Naive thymus-derived CD4-positive, alpha-beta T cell (primary cell): Measurements from ENCODE around the gene LSM4. TPM values are rescaled to one million over a fixed set of nuclear protein-coding genes. Genes with fewer than 3 reads are reported as not detected.

ENCODE experiments used
- ATAC-seq: fragments of 150-1000 bp; cut with Tn5 transposase; 2 replicates; pipeline ENCODE4 v1.10.0; 2021; ENCODE audit warnings: mild to moderate bottlenecking, moderate library complexity
- CTCF ChIA-PET: fragments of 350-600 bp; sonication (Branson Sonifier 250); formaldehyde crosslinking; loops from one replicate; lab custom pipeline; 2021; ENCODE audit warnings: antibody characterized with exemption; lab: Charles Lee
- POLR2A ChIA-PET: fragments of 350-600 bp; sonication (Branson Sonifier 250); formaldehyde crosslinking; loops from one replicate; lab custom pipeline; 2021; ENCODE audit warnings: antibody characterized with exemption, inconsistent platforms; lab: Charles Lee
- DNase-seq, 9 donors: peaks; one replicate each; pipeline versions ENCODE4 v3.0.0 to v3.0.0-alpha.2; 2020 to 2022; ENCODE audit warnings: mixed read lengths in 1 of 9
- H3K27ac ChIP-seq: one replicate; pipeline ENCODE4 v1.7.0; 2013; ENCODE audit warnings: mild to moderate bottlenecking, low read depth, low read length, moderate library complexity
- H3K27me3 ChIP-seq, 2 donors: one replicate each; pipeline ENCODE4 v1.7.0; 2013; ENCODE audit warnings: low read length in 2 of 2, mild to moderate bottlenecking in 2 of 2, moderate library complexity in 2 of 2; ENCODE audit not compliant: control insufficient read depth in 2 of 2, insufficient read depth in 2 of 2
- H3K36me3 ChIP-seq, 3 experiments: 1 replicate in 2 of 3; 2 replicates in 1 of 3; pipeline ENCODE4 v1.7.0; 2013; ENCODE audit warnings: low read length in 3 of 3, mild to moderate bottlenecking in 3 of 3, moderate library complexity in 1 of 3; ENCODE audit not compliant: insufficient read depth in 3 of 3, control insufficient read depth in 2 of 3
- H3K4me1 ChIP-seq, 2 donors: one replicate each; pipeline ENCODE4 v1.7.0; 2013; ENCODE audit warnings: low read length in 2 of 2, mild to moderate bottlenecking in 2 of 2, moderate library complexity in 1 of 2; ENCODE audit not compliant: control insufficient read depth in 2 of 2, insufficient read depth in 2 of 2
- H3K4me3 ChIP-seq: 2 replicates; pipeline ENCODE4 v1.7.0; 2013; ENCODE audit warnings: mild to moderate bottlenecking, low read length
- H3K9me3 ChIP-seq, 3 experiments: 1 replicate in 2 of 3; 2 replicates in 1 of 3; pipeline ENCODE4 v1.7.0; 2013; ENCODE audit warnings: low read length in 3 of 3; ENCODE audit not compliant: control insufficient read depth in 2 of 3
- H3K27ac Mint-ChIP-seq, 9 donors: one replicate each; pipeline ENCODE4 v1.8.0; 2020 to 2022; ENCODE audit warnings: mixed read lengths in 9 of 9, mild to moderate bottlenecking in 8 of 9, moderate library complexity in 5 of 9, inconsistent platforms in 2 of 9
- H3K27me3 Mint-ChIP-seq, 5 donors: one replicate each; pipeline ENCODE4 v1.8.0; 2021 to 2022; ENCODE audit warnings: mixed read lengths in 5 of 5, mild to moderate bottlenecking in 1 of 5
- H3K36me3 Mint-ChIP-seq, 5 donors: one replicate each; pipeline ENCODE4 v1.8.0; 2020 to 2022; ENCODE audit warnings: mixed read lengths in 5 of 5, mild to moderate bottlenecking in 3 of 5, inconsistent platforms in 1 of 5
- H3K4me1 Mint-ChIP-seq, 7 donors: one replicate each; pipeline ENCODE4 v1.8.0; 2020 to 2022; ENCODE audit warnings: mixed read lengths in 7 of 7, mild to moderate bottlenecking in 3 of 7, inconsistent platforms in 1 of 7
- H3K4me3 Mint-ChIP-seq, 10 donors: one replicate each; pipeline ENCODE4 v1.8.0; 2020 to 2022; ENCODE audit warnings: mild to moderate bottlenecking in 10 of 10, mixed read lengths in 10 of 10, moderate library complexity in 6 of 10, inconsistent platforms in 2 of 10
- H3K9me3 Mint-ChIP-seq, 11 donors: one replicate each; pipeline ENCODE4 v1.8.0; 2020 to 2022; ENCODE audit warnings: mixed read lengths in 11 of 11, mild to moderate bottlenecking in 4 of 11, inconsistent platforms in 1 of 11, moderate library complexity in 1 of 11
- intact Hi-C, 2 donors: fragments of 100-400 bp; cut with micrococcal nuclease; formaldehyde crosslinking; loops; one replicate each; pipeline ENCODE4 v1.15.1; 2023
- polyA plus RNA-seq, 2 donors: library from polyadenylated mRNA; unstranded; fragments of 300-500 nt; fragmentation: Illumina TruSeq; gene quantifications; one replicate each; pipeline ENCODE4 v1.2.3, GENCODE V29; 2021
- total RNA-seq, 6 experiments: library from RNA in 5 of 6; stranded (reverse) in 5 of 6; gene quantifications; 1 replicate in 5 of 6; 2 replicates in 1 of 6; pipeline ENCODE4 v1.2.3 and lab custom pipeline; 2021 to 2026

The LSM4 gene
- total and polyA plus RNA-seq, 7 experiments from 2014 or later, result 45.3 to 163 (median 67.5) TPM

DNA sequence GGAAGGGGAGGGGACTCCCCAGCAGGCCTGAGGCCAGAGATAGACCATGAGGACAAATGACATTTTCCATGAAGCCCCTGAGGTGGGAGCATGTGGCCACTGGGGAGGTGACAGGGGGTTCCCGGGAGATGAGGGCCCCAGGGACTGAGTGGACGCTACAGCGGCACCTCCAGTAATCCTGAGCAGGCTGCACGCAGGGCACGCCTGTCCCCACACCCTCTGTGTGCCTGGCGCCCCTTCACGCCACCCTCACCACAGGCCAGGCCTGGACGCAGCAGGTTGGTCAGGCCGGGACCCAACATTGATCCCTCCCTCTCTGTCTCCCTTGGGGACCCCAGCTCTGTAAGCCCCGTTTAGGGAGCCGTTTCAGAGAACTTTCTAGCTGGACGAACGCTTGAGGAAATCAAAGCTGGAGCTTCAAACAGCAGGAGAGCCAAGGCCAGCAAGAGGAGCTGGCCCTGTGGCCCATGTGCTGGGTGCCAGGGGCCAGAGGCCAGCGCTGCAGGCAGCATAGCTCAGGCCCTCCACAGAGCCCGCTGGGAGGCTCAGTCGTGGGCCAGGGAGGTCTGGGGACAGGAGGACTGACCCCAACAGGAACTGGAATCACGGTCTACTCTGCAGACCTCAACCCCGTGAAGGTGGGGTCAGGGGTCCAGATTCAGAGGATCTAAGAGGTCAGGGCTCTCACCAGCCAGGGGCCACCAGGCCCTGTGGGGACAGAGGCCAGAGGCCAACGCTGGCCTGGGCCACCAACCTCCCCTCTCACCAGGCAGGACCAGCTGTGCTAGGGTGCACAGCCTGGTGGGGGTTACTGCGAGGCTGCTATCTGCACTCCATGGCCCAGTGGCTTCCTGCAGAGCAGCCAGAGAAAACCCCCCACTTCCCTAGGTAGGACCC, 14.6 kb downstream of the LSM4 start:
- POLR2A ChIA-PET, result interaction anchor here (0.7 to 3.4 kb wide), 8 partner anchors 10 to 33 kb away, joined by 3 to 88 read pairs (median 4); partner anchors contain the start of genes JUND and LSM4
- Mint-ChIP-seq H3K9me3 (no peaks in the 10 kb centered on the region), H3K4me1 (peaks cover 17 to 50% (median 39%) of the 10 kb centered on the region in 7 donors), H3K27ac (peak overlapping the region in 4 of 9 donors; percentile 19 to 99 (median 66)), H3K36me3 (peaks cover 0 to 23% (median 6%) of the 10 kb centered on the region in 5 donors), H3K27me3 (no peaks in the 10 kb centered on the region), H3K4me3 (no peak overlapping the region)
- H3K9me3 ChIP-seq, result no peaks in the 10 kb centered on the region
- peak overlapping the region; percentile 97 for H3K27ac ChIP-seq
- H3K4me3 ChIP-seq, result no peak overlapping the region
- peaks cover 0 to 43% (median 5%) of the 10 kb centered on the region in 3 experiments for H3K36me3 ChIP-seq
- CTCF ChIA-PET, result interaction anchor here (1.7 kb wide), 1 partner anchor 29 kb away, joined by 7 read pairs; no protein-coding TSS in a partner anchor
- no peak for ATAC-seq
- DNase-seq, result no peak
- intact Hi-C loops, result no loop called here
- H3K27me3 ChIP-seq, result no peaks in the 10 kb centered on the region
- H3K4me1 ChIP-seq, result peaks cover 23 to 33% of the 10 kb centered on the region in 2 donors

DNA sequence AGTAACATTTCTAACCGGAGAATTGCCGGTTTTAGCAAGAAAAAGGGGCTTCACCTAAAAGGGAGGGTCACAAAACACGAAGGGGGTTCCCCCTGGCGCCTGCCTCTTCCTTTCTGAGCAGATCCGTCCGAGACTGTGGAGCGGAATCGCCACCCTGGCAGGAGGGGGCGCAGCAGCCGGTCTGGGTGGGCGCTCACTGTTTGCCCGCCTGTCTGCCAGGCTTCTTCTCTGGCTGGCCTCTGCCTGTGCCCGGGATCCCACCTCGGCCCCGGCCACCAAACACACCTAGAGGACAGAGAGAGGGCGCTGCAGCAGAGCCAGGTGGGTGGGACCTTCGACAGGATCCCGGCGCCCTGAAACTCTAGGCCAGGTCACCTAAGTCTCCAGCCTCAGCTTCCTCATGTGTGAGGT, 15.6 kb downstream of the LSM4 start:
- ATAC-seq (no peak), DNase-seq (peak in 2 of 9 donors; percentile 38 to 54)
- H3K4me3 Mint-ChIP-seq, result peak overlapping the region; percentile 54 to 98 (median 90)
- ChIA-PET CTCF (interaction anchor here (1.3 to 1.7 kb wide), 2 partner anchors 28 kb away, joined by 7 read pairs; no protein-coding TSS in a partner anchor), POLR2A (interaction anchor here (0.7 to 3.4 kb wide), 11 partner anchors 9 to 32 kb away, joined by 3 to 88 read pairs (median 7); partner anchors contain the start of genes JUND and LSM4)
- Histone ChIP-seq H3K9me3 (no peaks in the 10 kb centered on the region), H3K36me3 (peaks cover 0 to 35% (median 2%) of the 10 kb centered on the region in 3 experiments), H3K27me3 (no peaks in the 10 kb centered on the region), H3K27ac (peak overlapping the region; percentile 97), H3K4me1 (peaks cover 31 to 37% of the 10 kb centered on the region in 2 donors), H3K4me3 (no peak overlapping the region)
- no peaks in the 10 kb centered on the region for H3K27me3 Mint-ChIP-seq
- peak overlapping the region; percentile 82 to 99 (median 96) for H3K27ac Mint-ChIP-seq
- H3K4me1 Mint-ChIP-seq, result peaks cover 16 to 53% (median 41%) of the 10 kb centered on the region in 7 donors
- no peaks in the 10 kb centered on the region for H3K9me3 Mint-ChIP-seq
- peaks cover 0 to 24% (median 4%) of the 10 kb centered on the region in 5 donors for H3K36me3 Mint-ChIP-seq
- intact Hi-C loops, result no loop called here

DNA sequence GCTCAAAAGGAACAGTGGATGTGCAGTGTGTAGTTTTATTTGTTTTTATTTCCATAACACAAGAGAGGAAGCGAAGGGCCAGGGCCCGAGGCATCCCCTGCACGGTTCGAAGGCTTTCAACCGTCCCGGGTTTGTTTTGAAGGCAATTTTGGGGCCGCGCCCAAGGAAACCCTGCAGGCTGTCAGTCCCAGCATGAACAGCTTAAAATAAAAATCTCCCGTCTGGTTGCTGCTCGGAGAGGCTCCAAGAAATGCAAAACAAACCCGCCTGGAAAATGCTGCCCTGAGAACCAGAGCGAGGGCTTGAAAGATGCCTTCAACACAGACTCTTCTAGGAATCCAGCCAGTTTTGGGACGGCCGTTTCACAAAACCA, 16.0 kb downstream of the LSM4 start:
- Mint-ChIP-seq H3K4me1 (peaks cover 16 to 53% (median 42%) of the 10 kb centered on the region in 7 donors), H3K9me3 (no peaks in the 10 kb centered on the region), H3K36me3 (peaks cover 0 to 24% (median 4%) of the 10 kb centered on the region in 5 donors), H3K4me3 (peak overlapping the region; percentile 54 to 98 (median 90)), H3K27me3 (no peaks in the 10 kb centered on the region), H3K27ac (peak overlapping the region; percentile 82 to 99 (median 96))
- Histone ChIP-seq H3K4me1 (peaks cover 31 to 37% of the 10 kb centered on the region in 2 donors), H3K36me3 (peaks cover 0 to 31% (median 0%) of the 10 kb centered on the region in 3 experiments), H3K4me3 (no peak overlapping the region), H3K27ac (peak overlapping the region; percentile 97), H3K27me3 (no peaks in the 10 kb centered on the region), H3K9me3 (no peaks in the 10 kb centered on the region)
- intact Hi-C loops, result no loop called here
- ATAC-seq (no peak), DNase-seq (peak in 3 of 9 donors; percentile 10 to 39 (median 22))
- ChIA-PET CTCF (interaction anchor here (0.7 to 1.3 kb wide), 2 partner anchors 15 to 28 kb away, joined by 3 to 7 read pairs; no protein-coding TSS in a partner anchor), POLR2A (interaction anchor here (0.6 to 3.4 kb wide), 13 partner anchors 9 to 35 kb away, joined by 3 to 88 read pairs (median 7); partner anchors contain the start of genes JUND and LSM4)

DNA sequence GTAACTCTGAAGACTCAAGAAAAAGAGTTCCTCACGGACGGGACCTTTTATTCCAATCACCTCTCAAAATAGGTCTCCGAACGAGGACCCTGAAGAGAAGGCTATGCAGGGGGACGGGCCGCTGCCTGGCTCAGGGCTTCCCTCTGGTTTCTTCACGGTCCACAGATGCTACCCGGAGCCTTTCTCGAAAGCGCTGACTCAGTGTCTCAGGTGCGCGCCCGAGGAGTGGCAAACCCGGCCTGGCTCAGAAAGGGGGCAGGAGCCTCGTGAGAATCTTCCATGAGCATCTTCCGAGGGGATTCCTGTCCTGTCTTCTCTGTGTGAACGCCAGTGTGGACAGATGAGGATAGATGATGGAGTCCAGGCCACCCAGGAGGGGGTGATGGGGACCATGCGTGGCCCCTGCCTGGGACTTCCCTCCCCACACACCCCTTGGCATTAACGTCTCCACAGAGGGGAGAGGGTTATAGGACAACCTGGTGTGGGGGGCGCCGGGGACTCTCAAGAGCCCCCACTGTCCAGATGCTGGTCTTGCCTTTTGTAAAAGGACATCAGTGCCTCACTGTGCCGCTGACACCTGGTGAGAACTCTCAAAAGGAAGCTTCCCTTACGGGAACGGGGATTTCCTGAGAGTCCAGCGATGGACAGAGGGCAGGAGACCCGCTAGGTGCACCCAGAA, 16.5 kb downstream of the LSM4 start:
- no peak overlapping the region for H3K4me3 ChIP-seq

DNA sequence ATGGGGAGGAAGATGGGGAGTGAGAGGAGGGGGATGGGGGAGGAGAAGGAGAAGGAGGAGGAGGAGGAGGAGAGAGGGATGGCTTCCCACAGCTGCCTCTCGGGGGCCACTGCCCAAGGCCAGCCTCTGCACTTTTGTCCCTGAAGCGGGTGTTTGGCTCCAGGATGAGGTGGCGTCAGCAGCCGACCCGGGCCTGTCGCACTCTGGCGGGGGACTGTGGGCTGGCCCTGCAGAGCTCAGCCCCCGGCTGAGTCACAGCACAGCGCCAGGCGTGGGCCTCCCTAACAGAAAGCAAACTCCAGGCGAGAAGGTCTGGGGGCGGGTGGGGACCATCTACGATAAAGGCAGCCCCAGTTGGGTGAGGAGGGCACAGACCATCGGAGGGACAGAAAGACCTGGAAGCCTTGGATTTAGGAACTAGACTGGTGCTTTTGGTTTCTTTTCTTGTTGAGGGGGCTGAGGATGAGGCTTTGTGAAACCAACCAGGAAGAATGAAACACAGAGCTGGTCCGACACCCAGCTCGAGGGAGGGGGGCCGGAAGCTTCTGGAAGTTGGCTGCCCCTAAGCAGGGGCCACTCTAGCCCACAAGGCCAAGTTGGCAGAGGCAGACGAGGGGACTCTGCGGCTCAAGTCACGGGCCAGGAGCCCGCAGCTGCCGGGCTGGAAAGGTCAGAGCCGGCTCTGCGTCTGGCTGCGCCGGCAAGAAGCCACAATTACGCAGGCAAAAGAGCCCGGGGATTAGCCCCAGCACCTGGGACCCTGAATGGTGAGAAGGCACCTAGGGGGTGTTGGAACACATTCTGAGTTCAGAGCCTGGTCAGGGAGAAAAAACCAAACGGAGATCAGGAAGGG, 18.2 kb downstream of the LSM4 start:
- ChIA-PET POLR2A (interaction anchor here (0.5 to 6.7 kb wide), 14 partner anchors 8 to 200 kb away, joined by 3 to 351 read pairs (median 4); partner anchors contain the start of genes JUND and LSM4), CTCF (interaction anchor here (0.6 to 4.9 kb wide), 5 partner anchors 14 to 143 kb away, joined by 3 to 73 read pairs (median 6); partner anchors contain the start of genes JUND and LSM4)
- peak overlapping the region; percentile 90 to 98 (median 94) for H3K4me3 Mint-ChIP-seq

More for the DNA sequence above, 16.5 kb downstream of the LSM4 start:
- Mint-ChIP-seq H3K36me3 (peaks cover 0 to 24% (median 4%) of the 10 kb centered on the region in 5 donors), H3K9me3 (no peaks in the 10 kb centered on the region), H3K27me3 (no peaks in the 10 kb centered on the region), H3K4me3 (peak overlapping the region; percentile 90 to 98 (median 94)), H3K4me1 (peaks cover 16 to 53% (median 46%) of the 10 kb centered on the region in 7 donors), H3K27ac (peak overlapping the region; percentile 95 to 100 (median 98))
- POLR2A ChIA-PET, result interaction anchor here (0.6 to 5.6 kb wide), 17 partner anchors 9 to 36 kb away, joined by 3 to 351 read pairs (median 7); partner anchors contain the start of genes JUND and LSM4
- peak overlapping the region; percentile 97 for H3K27ac ChIP-seq
- H3K27me3 ChIP-seq, result no peaks in the 10 kb centered on the region
- H3K36me3 ChIP-seq, result peaks cover 0 to 25% (median 0%) of the 10 kb centered on the region in 3 experiments
- no peak for DNase-seq
- ATAC-seq, result no peak
- H3K4me1 ChIP-seq, result peaks cover 31 to 37% of the 10 kb centered on the region in 2 donors
- CTCF ChIA-PET, result interaction anchor here (0.7 to 4.9 kb wide), 3 partner anchors 15 to 27 kb away, joined by 3 to 73 read pairs (median 7); partner anchors contain the start of gene JUND
- no peaks in the 10 kb centered on the region for H3K9me3 ChIP-seq
- intact Hi-C loops, result no loop called here

More for the DNA sequence above, 18.2 kb downstream of the LSM4 start:
- peaks cover 0 to 24% (median 0%) of the 10 kb centered on the region in 5 donors for H3K36me3 Mint-ChIP-seq
- H3K9me3 ChIP-seq, result no peaks in the 10 kb centered on the region
- H3K9me3 Mint-ChIP-seq, result no peaks in the 10 kb centered on the region
- H3K27ac Mint-ChIP-seq, result peak overlapping the region; percentile 95 to 100 (median 98)
- no peaks in the 10 kb centered on the region for H3K27me3 ChIP-seq
- no peaks in the 10 kb centered on the region for H3K27me3 Mint-ChIP-seq
- peaks cover 12 to 47% (median 43%) of the 10 kb centered on the region in 7 donors for H3K4me1 Mint-ChIP-seq
- intact Hi-C loops, result loop anchor here (1.0 to 2.0 kb wide), 5 partner anchors 10 to 23 kb away; partner anchors contain the start of genes JUND (in 2 of the 2) and LSM4 (in 2 of the 2)
- H3K4me1 ChIP-seq, result peaks cover 31 to 37% of the 10 kb centered on the region in 2 donors
- H3K36me3 ChIP-seq, result peaks cover 0 to 9% (median 0%) of the 10 kb centered on the region in 3 experiments
- DNase-seq, result peak; percentile 47 to 85 (median 57)
- ATAC-seq, result peak; percentile 84
- peak overlapping the region; percentile 97 for H3K27ac ChIP-seq
- peak overlapping the region; percentile 75 for H3K4me3 ChIP-seq
